Right lung (tissue), 5 donors: Measurements from ENCODE around the gene AP1G1. TPM values are rescaled to one million over a fixed set of nuclear protein-coding genes. Genes with fewer than 3 reads are reported as not detected.
A peak's percentile ranks its signal among the peaks of the same experiment; 100 is the strongest.

ENCODE experiments used
- DNase-seq, 2 donors: peaks; one replicate each; pipeline ENCODE4 v3.0.0-alpha.2; 2013
- polyA plus RNA-seq, 5 donors: library from polyadenylated mRNA; unstranded; fragments of 120-200 nt; gene quantifications; one replicate each; pipeline versions ENCODE4 v1.2.1 to v1.2.3, GENCODE V29; 2013; ENCODE audit warnings: inconsistent platforms in 1 of 5, low replicate concordance in 1 of 5; ENCODE audit not compliant: insufficient read length in 5 of 5, insufficient read depth in 1 of 5

AP1G1 gene
- polyA plus RNA-seq, 5 donors = 54.7 to 82.0 (median 70.4) TPM

DNA sequence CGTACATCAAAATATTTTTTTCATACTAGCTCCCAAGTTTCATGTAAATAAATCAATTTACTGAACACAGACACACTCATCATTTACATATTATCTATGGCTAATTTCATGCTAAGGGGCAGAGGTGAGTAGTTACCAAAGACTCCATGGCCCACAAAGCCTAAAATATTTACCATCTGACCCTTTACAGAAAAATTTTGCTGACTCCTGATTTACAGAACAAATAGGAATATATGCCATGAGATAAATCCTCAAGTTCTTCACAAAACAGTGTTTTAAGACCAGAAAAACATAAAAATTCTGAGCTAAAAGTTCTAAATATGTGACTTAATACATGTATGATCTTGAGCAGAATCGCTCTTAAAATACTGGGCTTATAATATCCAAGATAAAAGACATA, 47.5 kb downstream of the AP1G1 start:
- no peak for DNase-seq

DNA sequence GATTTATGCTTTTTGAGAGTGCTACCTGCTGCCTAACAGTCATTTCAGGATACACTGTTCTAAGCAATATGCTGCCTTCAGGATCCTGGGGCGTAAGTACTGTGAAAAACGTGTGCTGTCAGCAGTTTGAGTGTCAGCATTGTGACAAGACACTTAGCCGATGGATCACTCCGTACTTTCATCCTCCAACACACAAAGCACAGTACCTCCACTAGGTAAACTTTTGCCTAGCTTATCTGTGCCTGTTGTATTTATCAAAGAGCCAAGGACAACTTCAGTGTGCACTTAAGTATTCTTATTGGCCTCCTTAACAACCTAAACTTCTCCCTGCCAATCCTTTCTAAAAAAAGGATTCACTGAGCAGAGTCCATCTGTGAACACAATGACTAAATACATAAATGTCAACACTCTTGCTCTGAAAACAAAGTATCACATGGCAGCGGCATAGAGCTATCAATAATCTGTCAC, 50.3 kb downstream of the AP1G1 start:
- no peak for DNase-seq

DNA sequence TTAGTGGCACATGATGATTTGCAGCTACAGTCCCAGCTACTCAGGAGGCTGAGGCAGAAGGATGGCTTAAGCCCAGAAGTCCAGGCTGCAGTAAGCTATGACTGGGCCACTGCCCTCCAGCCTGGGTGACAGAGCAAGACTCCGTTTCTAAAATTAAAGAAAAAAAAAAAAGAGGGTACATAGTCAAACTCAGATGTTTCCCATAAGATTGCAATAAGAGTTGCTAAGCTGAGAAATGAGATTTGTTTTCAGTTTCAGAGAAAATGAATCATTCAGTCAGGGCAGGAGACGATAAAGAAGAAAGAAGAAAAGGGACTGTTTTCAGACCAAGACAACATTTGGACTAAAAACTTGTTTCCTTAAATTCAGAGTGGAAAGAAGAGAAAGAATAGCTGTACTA, 54.0 kb downstream of the AP1G1 start:
- no peak for DNase-seq

DNA sequence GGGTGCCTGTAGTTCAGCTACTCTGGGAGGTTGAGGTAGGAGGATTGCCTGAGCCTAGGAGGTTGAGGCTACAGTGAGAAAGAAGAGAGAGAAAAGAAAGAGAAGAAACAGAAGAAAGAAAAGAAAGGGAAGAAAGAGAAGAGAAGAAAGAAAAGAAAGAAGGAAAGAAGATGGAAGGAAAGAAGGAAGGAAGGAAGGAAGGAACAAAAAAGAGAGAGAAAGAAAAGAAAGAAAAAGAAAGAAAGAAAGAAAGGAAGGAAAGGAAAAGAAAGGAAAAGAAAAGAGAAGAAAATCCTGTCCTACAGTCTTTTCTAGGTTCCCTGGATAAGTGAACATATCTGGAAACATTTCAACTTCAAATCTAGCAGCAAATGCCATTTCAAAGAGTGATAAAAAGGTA, 54.5 kb downstream of the AP1G1 start:
- no peak for DNase-seq

DNA sequence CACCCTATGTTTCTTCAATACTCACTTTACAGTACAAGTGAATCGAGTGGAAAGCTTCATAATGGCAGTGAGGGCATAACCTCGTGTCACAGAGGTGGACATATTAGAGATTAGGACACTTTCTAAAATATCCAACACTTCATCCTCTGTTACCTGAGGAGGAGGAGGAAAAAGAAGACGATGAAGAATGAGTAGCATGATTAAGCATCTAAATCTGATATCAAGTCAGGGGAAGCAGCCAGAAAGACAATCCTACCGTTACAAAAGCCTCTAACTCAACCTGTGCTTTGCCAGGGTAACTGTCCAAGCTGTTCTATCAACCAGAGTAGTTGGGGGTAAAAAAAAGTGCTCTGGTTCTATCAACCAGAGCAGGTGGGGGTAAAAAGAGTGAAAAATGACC, 60.4 kb downstream of the AP1G1 start:
- no peak for DNase-seq

DNA sequence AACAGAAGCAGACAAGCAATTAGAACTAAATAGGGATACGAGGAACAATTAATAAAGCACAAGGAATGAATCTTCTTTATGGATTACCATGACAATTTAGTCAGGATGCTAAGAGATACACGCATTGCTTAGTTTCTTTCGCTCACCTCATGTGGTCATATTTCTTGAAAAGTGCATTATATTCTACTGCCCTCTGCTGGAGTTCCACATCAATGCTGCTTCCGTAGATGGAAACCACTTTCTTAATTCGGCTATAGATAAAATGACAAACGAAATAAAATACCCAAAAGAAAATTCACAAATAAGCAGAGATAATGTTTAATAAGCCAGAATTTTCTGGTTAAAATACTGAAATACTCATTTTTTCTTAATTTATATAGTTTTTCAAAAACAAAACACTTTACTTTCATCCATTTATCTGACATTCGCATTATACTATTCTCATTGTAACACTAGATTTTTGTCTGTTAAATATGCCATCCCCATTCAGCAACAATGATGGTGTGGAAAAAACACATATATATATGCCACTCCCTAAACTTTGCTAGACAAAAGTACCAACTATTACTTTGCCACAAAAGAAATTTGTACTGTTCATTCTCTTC, 62.1 kb downstream of the AP1G1 start:
- DNase-seq = peak in 1 of 2 donors; percentile 3

DNA sequence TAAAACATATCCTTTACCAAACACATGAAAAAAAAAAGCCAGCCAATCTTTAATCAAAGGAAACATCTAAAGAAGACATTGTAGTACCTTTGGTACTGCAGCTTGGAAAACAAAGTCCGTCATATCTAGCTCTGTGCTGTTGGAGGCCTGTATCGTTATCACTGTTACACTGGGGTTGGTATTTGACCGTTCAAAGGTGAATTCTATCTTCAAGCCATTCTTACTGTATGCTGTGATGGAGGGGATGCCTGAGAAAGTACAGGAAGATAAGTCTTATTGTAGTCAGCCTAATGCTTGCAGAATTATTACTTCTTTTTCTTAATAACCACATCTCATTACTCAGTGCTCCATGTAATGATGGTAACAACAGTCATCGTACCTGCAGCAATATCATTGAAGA, 69.8 kb downstream of the AP1G1 start:
- DNase-seq = no peak

DNA sequence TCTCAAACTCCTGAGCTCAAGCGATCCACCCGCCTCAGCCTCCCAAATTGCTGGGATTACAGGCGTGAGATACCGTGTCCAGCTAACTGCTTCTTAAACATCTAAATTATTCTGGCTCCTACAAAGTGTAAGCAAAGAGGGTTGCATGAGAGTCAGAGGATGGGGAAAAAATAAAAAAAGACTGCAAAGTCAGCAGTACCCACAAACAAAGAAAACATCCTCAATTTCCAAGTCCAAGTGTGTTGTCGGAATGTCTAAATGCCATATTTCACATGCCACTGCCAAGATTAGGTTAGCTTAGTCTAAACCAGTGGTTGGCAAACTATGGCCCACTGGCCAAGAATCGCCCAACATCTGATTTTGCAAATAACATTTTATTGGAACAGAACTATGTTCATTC, 71.1 kb downstream of the AP1G1 start:
- no peak for DNase-seq

DNA sequence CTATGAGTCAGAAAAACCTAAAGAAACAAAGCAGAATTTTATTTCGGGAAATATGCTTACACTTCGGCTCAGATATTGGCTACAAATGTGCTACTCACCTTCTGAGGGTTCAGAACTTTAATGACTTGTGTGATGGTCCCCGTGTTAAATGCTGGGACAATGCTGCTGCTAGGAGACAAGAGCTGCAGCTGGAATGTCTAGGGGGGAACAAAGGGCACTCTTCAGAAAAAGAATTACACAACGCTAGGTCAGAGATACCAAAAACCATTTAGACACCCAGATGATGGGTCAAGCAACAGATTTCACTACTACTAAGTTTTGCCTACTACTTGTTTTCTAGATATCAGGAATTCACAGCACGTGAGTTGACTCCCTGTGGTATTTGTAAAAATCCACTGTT, 74.1 kb downstream of the AP1G1 start:
- DNase-seq = no peak

DNA sequence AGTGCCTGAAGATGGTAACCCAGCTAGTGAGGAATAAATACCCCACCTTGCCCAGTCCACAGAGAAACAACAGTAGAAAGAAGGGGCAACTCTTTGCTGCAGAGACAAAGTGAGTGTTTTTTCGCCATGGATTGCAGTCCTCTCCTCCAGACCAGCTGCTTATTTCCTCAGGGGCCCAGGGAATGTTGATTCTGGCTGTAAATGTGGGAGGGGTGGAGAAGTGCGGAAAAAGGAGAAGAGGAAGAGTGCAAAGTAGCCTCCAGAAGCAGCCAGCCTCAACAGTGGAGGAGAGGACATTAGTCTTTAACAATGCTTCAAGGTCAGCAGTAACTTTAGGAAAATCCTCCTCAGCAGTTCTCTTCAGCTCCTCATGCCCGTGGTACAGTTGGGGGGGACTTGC, 76.0 kb downstream of the AP1G1 start:
- DNase-seq = no peak

DNA sequence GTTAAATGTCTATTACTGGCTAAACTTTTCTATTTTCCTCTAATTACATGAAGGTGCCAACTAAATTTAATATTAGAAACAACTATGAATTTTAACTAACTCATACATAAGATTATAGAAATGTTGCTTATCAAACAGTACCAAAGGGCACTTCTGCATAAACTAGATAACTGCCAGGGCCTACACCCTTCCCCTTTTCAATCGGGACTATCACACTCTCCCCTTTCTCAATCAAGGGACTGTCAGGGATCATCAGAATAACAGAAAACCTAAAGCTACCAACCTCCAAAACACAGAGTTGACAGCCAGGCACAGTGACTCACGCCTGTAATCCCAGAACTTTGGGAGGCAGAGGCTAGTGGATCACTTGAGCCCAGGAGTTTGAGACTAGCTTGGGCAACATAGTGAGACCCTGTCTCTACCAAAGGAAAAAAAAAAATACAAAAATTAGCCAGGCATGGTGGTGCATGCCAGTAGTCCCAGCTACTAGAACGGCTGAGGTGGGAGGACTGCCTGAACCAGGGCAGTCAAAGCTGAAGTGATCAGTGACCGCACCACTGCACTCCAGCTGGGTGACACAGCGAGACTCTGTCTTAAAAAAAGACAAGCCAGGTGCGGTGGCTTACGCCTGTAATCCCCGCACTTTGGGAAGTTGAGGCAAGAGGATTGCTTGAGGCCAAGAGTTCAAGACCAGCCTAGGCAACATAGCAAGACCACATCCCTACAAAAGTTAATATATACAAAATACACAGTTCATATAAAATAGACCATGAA, 80.9 kb downstream of the AP1G1 start:
- DNase-seq = no peak

DNA sequence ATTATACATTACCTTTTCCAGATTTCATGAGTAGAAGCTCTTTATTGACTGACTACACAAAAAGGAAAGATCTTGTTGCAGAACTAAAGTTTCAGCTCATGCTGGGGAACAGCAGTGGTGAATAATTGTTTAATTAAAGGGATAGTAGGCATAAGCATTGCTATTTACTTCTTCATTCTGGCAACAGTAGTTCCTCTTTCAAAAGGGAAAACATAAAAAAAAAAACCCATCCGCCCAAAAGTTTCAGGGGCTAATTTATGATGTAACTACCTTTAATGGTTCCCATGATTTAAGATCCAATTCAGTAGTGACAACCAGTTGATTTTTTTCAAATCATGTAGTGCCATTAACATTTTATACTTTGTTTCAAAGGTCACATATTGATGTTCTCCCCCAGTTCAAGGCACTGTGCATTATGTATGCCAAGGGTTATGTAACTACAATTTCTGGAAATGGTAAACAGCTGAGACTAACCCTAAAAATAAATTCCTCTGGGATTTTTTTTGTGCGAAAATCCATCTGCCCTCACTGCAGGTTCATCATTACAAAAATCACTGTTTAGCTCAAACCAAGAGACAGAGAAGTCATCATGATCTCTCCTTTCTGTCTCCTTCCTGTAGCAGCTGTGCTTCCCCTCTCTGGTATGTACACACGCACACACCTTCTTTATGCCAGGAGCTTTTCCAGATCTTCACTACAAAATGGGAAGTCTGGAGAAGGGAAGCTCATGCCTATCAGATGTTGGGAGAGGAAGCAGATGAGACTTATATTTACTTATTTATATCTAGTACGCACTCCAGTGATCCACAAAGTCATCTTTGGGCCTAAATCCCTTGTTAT, 81.9 kb downstream of the AP1G1 start:
- DNase-seq = no peak

DNA sequence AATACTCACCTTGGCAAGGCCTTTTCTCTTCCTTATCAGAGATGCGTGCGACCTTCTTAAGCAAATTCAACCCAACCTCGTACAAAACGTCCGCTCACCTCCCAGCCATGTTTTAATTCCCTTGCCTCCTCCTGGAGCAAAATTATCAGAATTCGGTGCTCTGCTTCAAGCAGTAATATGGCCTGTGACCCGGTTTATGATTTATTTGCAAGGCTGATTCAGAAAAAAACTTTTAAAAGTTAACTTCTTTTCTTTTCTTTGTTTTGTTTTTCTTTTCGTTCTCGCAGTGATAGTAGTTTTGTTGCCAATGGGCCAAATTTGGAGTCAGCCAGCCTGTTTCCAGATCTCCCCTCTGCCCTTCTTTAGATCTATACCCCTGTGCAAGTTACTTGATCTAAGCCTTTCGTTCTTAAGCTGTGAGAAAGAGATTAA, 84.3 kb downstream of the AP1G1 start, which contains the start of gene PHLPP2:
PHLPP2 (minus strand) TSS at position 382 of the 432 bp plus-strand sequence. CDS start 9,906 bp downstream, outside the sequence.
- no peak for DNase-seq

DNA sequence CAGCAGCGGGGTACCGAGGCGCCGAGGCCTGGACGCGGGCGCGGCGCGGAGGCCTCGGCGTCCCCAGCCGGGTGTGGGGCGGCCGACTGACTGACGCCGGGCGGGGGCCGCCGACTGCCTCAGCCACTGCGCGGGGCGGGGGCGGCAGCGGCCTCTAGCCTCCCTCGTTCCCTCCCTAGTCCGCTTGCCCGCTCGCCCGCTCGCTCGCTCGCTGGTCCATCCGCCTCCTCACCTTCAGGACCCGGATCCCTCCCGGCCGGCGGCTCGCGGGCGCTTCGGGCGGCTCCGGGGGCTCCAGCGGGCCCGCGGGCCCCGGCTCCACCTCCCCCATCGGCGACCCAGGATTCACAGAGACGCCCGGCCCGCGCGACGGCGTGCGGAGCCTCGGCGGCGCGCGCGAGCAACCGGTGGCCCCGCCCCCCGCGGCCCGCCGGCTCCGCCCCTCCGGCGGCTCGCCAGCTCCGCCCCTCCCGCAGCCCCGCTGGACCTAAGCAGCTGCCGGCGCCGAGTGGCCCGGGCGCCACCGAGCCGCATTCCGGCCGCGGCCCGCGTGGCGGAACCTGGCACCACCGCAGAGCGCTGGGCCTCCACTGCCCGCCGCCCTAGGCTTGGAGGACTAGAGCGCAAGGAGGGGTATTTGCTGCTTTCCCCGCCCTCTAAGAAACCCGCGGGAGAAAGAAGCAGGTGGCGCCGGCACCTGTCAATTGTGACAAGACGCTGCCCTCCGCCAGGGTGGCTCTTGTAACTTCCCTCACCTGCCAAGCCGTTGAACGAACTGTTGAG, 84.9 kb downstream of the AP1G1 start:
- DNase-seq = peak; percentile 65 to 73

DNA sequence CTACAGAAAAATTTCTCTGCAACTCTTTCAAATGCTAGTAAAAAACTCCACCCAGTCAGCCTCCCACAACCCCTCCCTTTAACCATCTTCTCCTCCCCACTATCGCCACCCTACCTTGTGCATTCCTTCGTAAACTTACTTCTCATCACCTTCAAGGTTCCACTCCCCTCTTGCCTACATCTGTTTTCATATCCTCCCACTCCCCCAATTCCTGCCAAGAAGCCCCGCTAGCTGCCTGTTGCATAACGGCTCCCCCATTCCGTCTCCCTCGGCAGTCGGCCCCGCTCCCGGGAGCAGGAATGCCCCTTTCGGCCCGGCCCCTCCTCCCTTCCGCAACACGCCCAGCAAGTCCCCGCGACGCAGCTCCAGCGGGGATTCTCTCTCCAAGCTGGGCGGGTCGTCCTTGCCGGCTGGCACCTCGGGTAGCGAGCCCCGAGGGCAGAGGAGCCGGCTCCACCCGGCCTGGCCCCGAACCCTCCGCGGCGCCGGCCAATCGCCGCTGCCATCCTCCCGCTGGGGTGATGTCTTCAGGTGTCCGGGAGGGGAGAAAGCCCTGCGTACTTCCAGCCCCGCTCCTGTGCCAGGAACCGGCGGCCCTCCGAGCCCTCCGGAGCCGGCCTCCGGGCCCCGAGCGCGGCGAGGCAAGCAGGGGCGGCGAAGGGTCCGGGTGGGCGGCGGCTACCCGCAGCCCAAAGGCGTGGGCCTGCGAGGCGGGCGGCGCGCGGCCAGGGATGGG, 85.7 kb downstream of the AP1G1 start:
- DNase-seq = peak; percentile 62 to 70

DNA sequence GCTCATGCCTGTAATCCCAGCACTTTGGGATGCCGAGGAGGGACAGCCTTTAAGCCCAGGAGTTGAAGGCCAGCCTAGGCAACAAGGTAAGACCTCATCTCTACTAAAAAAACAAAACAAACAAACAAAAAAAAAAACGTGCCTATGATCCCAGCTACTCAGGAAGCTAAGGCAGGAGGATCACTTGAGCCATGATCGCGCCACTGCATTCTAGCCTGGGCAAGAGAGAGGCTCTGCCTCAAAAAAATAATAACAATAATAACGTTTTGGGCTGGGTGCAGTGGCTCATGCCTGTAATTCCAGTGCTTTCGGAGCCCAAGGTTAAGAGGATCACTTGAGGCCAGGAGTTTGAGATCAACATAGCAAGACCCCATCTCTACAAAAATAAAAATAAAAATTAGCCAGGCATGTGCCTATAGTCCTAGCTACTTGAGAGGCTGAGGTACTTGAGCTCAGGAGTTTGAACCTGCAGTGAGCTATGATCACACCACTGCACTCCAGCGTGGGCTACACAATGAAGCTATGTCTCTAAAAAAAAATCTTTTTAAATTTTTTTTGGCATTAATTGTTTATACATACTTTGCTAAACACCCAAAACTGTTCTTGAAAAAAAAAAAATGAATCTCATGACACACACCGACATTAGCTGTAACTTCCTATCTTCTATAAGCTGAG, 87.4 kb downstream of the AP1G1 start:
- no peak for DNase-seq

DNA sequence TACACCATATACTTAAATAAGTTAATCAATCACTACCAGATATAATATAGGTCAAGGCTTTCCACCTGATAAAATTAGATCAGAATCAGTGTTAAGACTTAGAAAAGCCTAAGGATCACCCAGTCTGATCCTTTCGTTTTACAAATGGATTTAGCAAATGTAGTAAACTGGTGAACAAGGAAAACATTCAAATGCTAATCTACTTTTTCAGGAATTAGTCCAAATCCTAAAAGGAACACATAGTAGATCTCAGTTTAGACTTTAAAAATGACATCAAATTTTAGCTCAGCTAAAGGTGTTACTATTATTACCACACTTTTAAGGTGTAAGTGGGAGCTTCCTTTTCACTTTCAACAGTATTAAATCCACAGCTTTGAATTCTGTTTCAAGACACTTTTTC, 96.1 kb downstream of the AP1G1 start:
- DNase-seq = no peak

DNA sequence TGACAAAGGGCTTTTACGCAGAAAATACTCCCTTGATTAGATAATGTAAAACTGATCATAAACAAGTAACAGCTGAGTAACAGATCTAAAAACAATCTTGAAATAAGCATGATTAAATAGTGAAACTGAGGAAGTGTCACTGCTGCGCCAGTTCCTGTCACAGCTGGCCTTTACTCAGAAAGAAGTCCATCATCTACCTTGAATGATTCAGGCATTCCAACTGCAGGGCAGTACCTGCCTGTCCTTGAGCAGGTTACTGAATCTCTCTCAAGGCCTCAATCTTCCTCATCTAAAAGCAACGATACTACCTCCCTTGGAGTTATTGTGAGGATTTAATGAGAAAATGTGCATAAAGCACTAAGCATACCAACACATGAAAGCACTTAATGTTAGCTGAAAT, 96.8 kb downstream of the AP1G1 start:
- DNase-seq = no peak

DNA sequence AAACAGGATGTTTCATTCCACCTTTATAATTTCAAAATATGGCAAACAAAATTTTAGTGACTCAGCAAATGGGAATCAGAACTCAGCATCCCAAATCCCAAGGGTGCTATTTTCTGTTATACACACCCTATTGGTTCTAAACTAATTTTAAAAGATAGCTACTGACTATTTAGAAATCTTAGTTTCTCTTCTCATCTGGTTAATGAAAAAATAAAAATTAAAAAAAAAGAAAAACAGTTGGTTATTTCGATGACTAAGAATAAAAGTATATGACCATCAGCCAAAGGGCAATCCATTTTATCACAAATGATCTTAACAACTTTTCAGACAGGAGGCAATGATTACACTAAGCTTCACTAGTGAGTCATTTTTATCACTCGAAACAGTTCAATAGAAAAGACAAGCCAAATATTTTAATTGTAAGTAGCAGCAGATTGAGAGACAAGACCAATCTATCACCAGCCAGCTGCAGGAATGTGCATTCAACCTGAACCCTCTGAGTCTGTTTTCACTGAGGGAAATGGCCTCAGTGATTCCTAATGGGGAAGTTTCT, 99.3 kb downstream of the AP1G1 start:
- DNase-seq = no peak

DNA sequence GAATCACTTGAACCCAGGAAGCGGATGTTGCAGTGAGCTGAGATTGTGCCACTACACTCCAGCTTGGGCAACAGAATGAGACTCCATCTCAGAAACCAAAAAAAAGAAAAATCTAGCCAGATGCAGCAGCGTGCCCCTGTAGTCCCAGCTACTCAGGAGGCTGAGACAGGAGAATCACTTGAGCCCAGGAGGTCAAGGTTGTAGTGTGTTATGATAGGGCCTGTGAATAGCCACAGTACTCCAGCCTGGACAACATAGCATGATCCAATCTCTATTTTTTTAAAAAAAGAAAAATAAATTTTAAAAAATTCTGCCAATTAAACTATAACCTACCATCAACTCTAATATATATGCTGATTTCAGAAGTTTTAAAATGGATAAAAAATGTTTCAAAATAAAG, 99.9 kb downstream of the AP1G1 start:
- DNase-seq = no peak
